ENCODE measurements around the gene CD300A. TPM values are rescaled to one million over a fixed set of nuclear protein-coding genes. Genes with fewer than 3 reads are reported as not detected.

Gene CD300A
- total and polyA plus RNA-seq, 12 donors = 1.6 to 26.6 (median 12.8) TPM

- H3K4me3 ChIP-seq = peak overlapping the region in 1 of 4 donors; percentile 43
Observed at GRCh38 chr17:74467221-74467951, 952 bp downstream of the CD300A start.

GRCh38 chr17:74471341-74471740 lies 4.9 kb downstream of the CD300A start:
- peaks cover 21% of the 10 kb centered on the region for H3K27me3 ChIP-seq
- intact Hi-C loops (cut with DNase I) = no loop called here
- H3K9me3 ChIP-seq (replicated peaks in 1 of 3) = no peaks in the 10 kb centered on the region
- no peak for DNase-seq
- H3K4me3 ChIP-seq = no peak overlapping the region
- TF ChIP-seq CTCF (IDR thresholded peaks at IDR 0.05) (no peak), POLR2A (IDR thresholded peaks at IDR 0.05) (no peak)
- H3K27ac ChIP-seq = no peak overlapping the region
- H3K4me1 ChIP-seq (replicated peaks in 1 of 2) = no peaks in the 10 kb centered on the region
- H3K36me3 ChIP-seq (replicated peaks in 1 of 2) = no peaks in the 10 kb centered on the region
- WGBS, 4 donors = 83 to 92% (median 85%) methylated on average over 2 to 3 of the region's 3 CpGs

More at GRCh38 chr17:74467221-74467951, 952 bp downstream of the CD300A start:
- TF ChIP-seq CTCF (IDR thresholded peaks at IDR 0.05) = no peak
- no peak for TF ChIP-seq POLR2A (IDR thresholded peaks at IDR 0.05)
- intact Hi-C loops (cut with DNase I) = no loop called here
- WGBS, 4 donors = 49 to 76% (median 56%) methylated on average over 16 to 21 of the region's 21 CpGs
- Histone ChIP-seq H3K36me3 (replicated peaks in 1 of 2) (no peaks in the 10 kb centered on the region), H3K27ac (peak overlapping the region in 3 of 5 donors; percentile 10 to 82 (median 69)), H3K9me3 (replicated peaks in 1 of 3) (no peaks in the 10 kb centered on the region), H3K4me1 (replicated peaks in 1 of 2) (no peaks in the 10 kb centered on the region), H3K27me3 (peaks cover 15% of the 10 kb centered on the region)
- peak in 3 of 7 donors; percentile 42 to 53 (median 42) for DNase-seq

GRCh38 chr17:74472890-74473289 lies 6.5 kb downstream of the CD300A start:
- no peak for DNase-seq
- Histone ChIP-seq H3K4me3 (no peak overlapping the region), H3K9me3 (replicated peaks in 1 of 3) (no peaks in the 10 kb centered on the region), H3K27ac (no peak overlapping the region), H3K27me3 (peaks cover 13% of the 10 kb centered on the region), H3K36me3 (replicated peaks in 1 of 2) (no peaks in the 10 kb centered on the region), H3K4me1 (replicated peaks in 1 of 2) (no peaks in the 10 kb centered on the region)
- TF ChIP-seq POLR2A (IDR thresholded peaks at IDR 0.05) (no peak), CTCF (IDR thresholded peaks at IDR 0.05) (no peak)
- intact Hi-C loops (cut with DNase I) = no loop called here
- 71 to 85% (median 82%) methylated on average over 4 of the region's 4 CpGs for WGBS, 4 donors

- TF ChIP-seq CTCF (IDR thresholded peaks at IDR 0.05) = no peak
- no peak for TF ChIP-seq POLR2A (IDR thresholded peaks at IDR 0.05)
- 67 to 85% (median 76%) methylated on average over 5 to 8 of the region's 8 CpGs for WGBS, 4 donors
- H3K27ac ChIP-seq = no peak overlapping the region
- H3K4me1 ChIP-seq (replicated peaks in 1 of 2) = no peaks in the 10 kb centered on the region
- DNase-seq = no peak
- H3K9me3 ChIP-seq (replicated peaks in 1 of 3) = no peaks in the 10 kb centered on the region
- no peaks in the 10 kb centered on the region for H3K36me3 ChIP-seq (replicated peaks in 1 of 2)
- intact Hi-C loops (cut with DNase I) = no loop called here
- H3K4me3 ChIP-seq = no peak overlapping the region
- H3K27me3 ChIP-seq = peaks cover 9% of the 10 kb centered on the region
Observed at GRCh38 chr17:74473294-74473693, 6.9 kb downstream of the CD300A start.

Data from adrenal gland (tissue), 12 donors.